ENCODE data around the gene GSG1L. TPM values are rescaled to one million over a fixed set of nuclear protein-coding genes. Genes with fewer than 3 reads are reported as not detected.

GSG1L gene
- total and polyA plus RNA-seq, 4 experiments from 2014 or later: 0.27 TPM; not detected in 3

DNA sequence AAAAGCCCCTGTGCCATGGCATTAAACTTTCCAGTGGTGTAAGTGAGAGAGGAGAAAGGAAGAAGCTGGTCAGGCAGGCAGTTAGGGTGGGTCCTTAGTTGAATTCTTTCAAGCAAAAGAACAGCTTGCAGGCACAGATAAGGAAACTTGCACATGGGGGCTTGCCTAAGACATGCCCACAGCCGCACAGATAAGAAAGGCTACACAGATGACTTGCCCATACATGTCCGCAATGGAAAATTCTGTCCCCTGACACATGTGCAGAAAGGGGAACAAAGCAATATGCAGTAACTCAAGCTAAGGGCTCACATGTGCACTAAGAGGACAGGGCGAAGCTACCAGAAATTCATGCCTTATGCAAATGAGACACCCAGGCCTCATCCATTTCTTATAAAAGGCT is 69.9 kb downstream of the GSG1L start:
- no peak overlapping the region for H3K4me3 ChIP-seq (ENCODE audit: low read length in 2 of 2)
- POLR2A ChIA-PET (ENCODE audit: partially characterized antibody): no interaction called here
- Mint-ChIP-seq H3K27me3 (no peaks in the 10 kb centered on the region), H3K4me1 (peaks cover 15 to 27% (median 19%) of the 10 kb centered on the region in 4 donors), H3K9me3 (peaks cover 0 to 14% (median 5%) of the 10 kb centered on the region in 8 donors), H3K36me3 (no peaks in the 10 kb centered on the region), H3K27ac (no peak overlapping the region), H3K4me3 (peak overlapping the region in 1 of 8 donors; percentile 29)
- DNase-seq: no peak
- H3K27me3 ChIP-seq (ENCODE audit: insufficient read depth, low read length): no peaks in the 10 kb centered on the region
- peaks cover 12% of the 10 kb centered on the region for H3K4me1 ChIP-seq (ENCODE audit: insufficient read depth, low read length)
- H3K36me3 ChIP-seq (ENCODE audit: insufficient read depth, low read length): no peaks in the 10 kb centered on the region
- no peak overlapping the region for H3K27ac ChIP-seq (ENCODE audit: low read depth, low read length)
- H3K9me3 ChIP-seq (ENCODE audit: control insufficient read depth in 1 of 2, low read length in 2 of 2): no peaks in the 10 kb centered on the region
- intact Hi-C loops (cut with micrococcal nuclease): no loop called here
- CTCF ChIA-PET (ENCODE audit: partially characterized antibody): no interaction called here

GRCh38 chr16:27991876-27992275 is 71.6 kb downstream of the GSG1L start:
- H3K9me3 ChIP-seq (ENCODE audit: control insufficient read depth in 1 of 2, low read length in 2 of 2): no peaks in the 10 kb centered on the region
- H3K4me3 ChIP-seq (ENCODE audit: low read length in 2 of 2): no peak overlapping the region
- no peaks in the 10 kb centered on the region for H3K27me3 Mint-ChIP-seq
- no peak overlapping the region for H3K27ac ChIP-seq (ENCODE audit: low read depth, low read length)
- no peak overlapping the region for H3K4me3 Mint-ChIP-seq
- peaks cover 0 to 14% (median 5%) of the 10 kb centered on the region in 8 donors for H3K9me3 Mint-ChIP-seq
- no peak overlapping the region for H3K27ac Mint-ChIP-seq
- H3K36me3 Mint-ChIP-seq: no peaks in the 10 kb centered on the region
- CTCF ChIA-PET (ENCODE audit: partially characterized antibody): no interaction called here
- no peaks in the 10 kb centered on the region for H3K36me3 ChIP-seq (ENCODE audit: insufficient read depth, low read length)
- no peaks in the 10 kb centered on the region for H3K27me3 ChIP-seq (ENCODE audit: insufficient read depth, low read length)
- POLR2A ChIA-PET (ENCODE audit: partially characterized antibody): no interaction called here
- peaks cover 15 to 27% (median 19%) of the 10 kb centered on the region in 4 donors for H3K4me1 Mint-ChIP-seq
- DNase-seq: no peak
- H3K4me1 ChIP-seq (ENCODE audit: insufficient read depth, low read length): peaks cover 12% of the 10 kb centered on the region
- intact Hi-C loops (cut with micrococcal nuclease): no loop called here

GRCh38 chr16:27985981-27986380 is 77.5 kb downstream of the GSG1L start:
- Histone ChIP-seq H3K9me3 (ENCODE audit: control insufficient read depth in 1 of 2, low read length in 2 of 2) (no peaks in the 10 kb centered on the region), H3K4me3 (ENCODE audit: low read length in 2 of 2) (no peak overlapping the region), H3K27me3 (ENCODE audit: insufficient read depth, low read length) (no peaks in the 10 kb centered on the region), H3K36me3 (ENCODE audit: insufficient read depth, low read length) (no peaks in the 10 kb centered on the region), H3K4me1 (ENCODE audit: insufficient read depth, low read length) (no peaks in the 10 kb centered on the region), H3K27ac (ENCODE audit: low read depth, low read length) (no peak overlapping the region)
- no peaks in the 10 kb centered on the region for H3K4me1 Mint-ChIP-seq
- peaks cover 0 to 5% (median 0%) of the 10 kb centered on the region in 8 donors for H3K9me3 Mint-ChIP-seq
- H3K27ac Mint-ChIP-seq: peak overlapping the region in 1 of 7 donors; percentile 7
- ChIA-PET CTCF (ENCODE audit: partially characterized antibody) (interaction anchor here (0.7 kb wide), 2 partner anchors 9 to 13 kb away, joined by 3 to 4 read pairs; no protein-coding TSS in a partner anchor), POLR2A (ENCODE audit: partially characterized antibody) (no interaction called here)
- H3K36me3 Mint-ChIP-seq: no peaks in the 10 kb centered on the region
- peaks cover 0 to 6% of the 10 kb centered on the region in 2 donors for H3K27me3 Mint-ChIP-seq
- H3K4me3 Mint-ChIP-seq: no peak overlapping the region
- DNase-seq: no peak
- intact Hi-C loops (cut with micrococcal nuclease): no loop called here

DNA sequence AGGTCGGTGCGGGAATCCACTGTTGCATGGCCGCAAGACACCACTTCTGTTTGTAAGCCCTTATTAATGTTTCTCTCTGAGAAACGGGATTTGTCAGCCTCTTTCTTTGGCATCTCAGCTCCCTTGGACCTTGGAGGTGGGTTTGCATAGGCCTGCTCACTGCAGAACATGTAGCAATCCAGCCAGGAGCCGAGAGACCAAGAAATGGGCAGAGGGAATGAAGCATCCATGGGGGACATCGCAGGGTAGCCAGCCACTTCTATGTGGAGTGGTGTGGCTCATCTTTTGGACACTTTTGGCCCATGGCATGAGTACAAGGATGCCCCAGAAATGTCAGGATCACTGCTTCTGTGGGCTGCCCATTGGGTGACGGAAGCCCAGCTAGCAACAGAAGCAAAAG is 79.4 kb downstream of the GSG1L start:
- CTCF ChIA-PET (ENCODE audit: partially characterized antibody): interaction anchor here (2.7 kb wide), 1 partner anchor 12 kb away, joined by 13 read pairs; no protein-coding TSS in a partner anchor
- H3K36me3 Mint-ChIP-seq: no peaks in the 10 kb centered on the region
- H3K4me1 ChIP-seq (ENCODE audit: insufficient read depth, low read length): no peaks in the 10 kb centered on the region
- no peak overlapping the region for H3K27ac ChIP-seq (ENCODE audit: low read depth, low read length)
- H3K27me3 Mint-ChIP-seq: peaks cover 0 to 6% of the 10 kb centered on the region in 2 donors
- H3K9me3 Mint-ChIP-seq: peaks cover 0 to 5% (median 0%) of the 10 kb centered on the region in 8 donors
- H3K36me3 ChIP-seq (ENCODE audit: insufficient read depth, low read length): no peaks in the 10 kb centered on the region
- H3K4me3 ChIP-seq (ENCODE audit: low read length in 2 of 2): no peak overlapping the region
- DNase-seq: no peak
- no peaks in the 10 kb centered on the region for H3K27me3 ChIP-seq (ENCODE audit: insufficient read depth, low read length)
- H3K4me3 Mint-ChIP-seq: no peak overlapping the region
- intact Hi-C loops (cut with micrococcal nuclease): no loop called here
- no peaks in the 10 kb centered on the region for H3K4me1 Mint-ChIP-seq
- POLR2A ChIA-PET (ENCODE audit: partially characterized antibody): no interaction called here
- H3K9me3 ChIP-seq (ENCODE audit: control insufficient read depth in 1 of 2, low read length in 2 of 2): no peaks in the 10 kb centered on the region
- no peak overlapping the region for H3K27ac Mint-ChIP-seq

- Histone ChIP-seq H3K9me3 (ENCODE audit: control insufficient read depth in 1 of 2, low read length in 2 of 2) (no peaks in the 10 kb centered on the region), H3K36me3 (ENCODE audit: insufficient read depth, low read length) (no peaks in the 10 kb centered on the region), H3K4me1 (ENCODE audit: insufficient read depth, low read length) (no peaks in the 10 kb centered on the region), H3K4me3 (ENCODE audit: low read length in 2 of 2) (no peak overlapping the region), H3K27ac (ENCODE audit: low read depth, low read length) (no peak overlapping the region), H3K27me3 (ENCODE audit: insufficient read depth, low read length) (no peaks in the 10 kb centered on the region)
- peaks cover 0 to 6% of the 10 kb centered on the region in 2 donors for H3K27me3 Mint-ChIP-seq
- no peaks in the 10 kb centered on the region for H3K36me3 Mint-ChIP-seq
- ChIA-PET CTCF (ENCODE audit: partially characterized antibody) (interaction anchor here (2.7 kb wide), 1 partner anchor 11 kb away, joined by 13 read pairs; no protein-coding TSS in a partner anchor), POLR2A (ENCODE audit: partially characterized antibody) (no interaction called here)
- intact Hi-C loops (cut with micrococcal nuclease): no loop called here
- no peak for DNase-seq
- H3K27ac Mint-ChIP-seq: no peak overlapping the region
- H3K9me3 Mint-ChIP-seq: peaks cover 0 to 5% (median 0%) of the 10 kb centered on the region in 8 donors
- no peaks in the 10 kb centered on the region for H3K4me1 Mint-ChIP-seq
- H3K4me3 Mint-ChIP-seq: no peak overlapping the region
These were observed 80.3 kb downstream of the GSG1L start for GRCh38 chr16:27983244-27983643.

DNA sequence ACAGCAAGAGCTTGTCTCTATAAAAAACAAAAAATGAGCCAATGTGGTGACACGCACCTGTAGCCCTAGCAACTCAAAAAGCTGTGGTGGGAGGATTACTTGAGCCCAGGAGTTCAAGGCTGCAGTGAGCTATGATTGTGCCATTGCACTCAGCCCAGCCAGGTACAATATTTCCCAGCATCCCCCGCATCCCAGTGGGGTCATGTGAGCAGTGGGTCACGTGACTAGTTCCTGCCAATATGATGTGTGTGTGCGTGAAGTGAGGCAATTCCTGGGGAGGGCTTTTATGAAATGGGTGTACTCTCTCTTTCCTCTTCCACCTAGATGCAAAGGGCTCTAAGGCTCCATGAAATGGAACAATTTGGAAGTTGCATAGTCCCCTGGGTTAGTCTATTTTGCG is 81.3 kb downstream of the GSG1L start:
- Mint-ChIP-seq H3K4me1 (no peaks in the 10 kb centered on the region), H3K27me3 (peaks cover 0 to 6% of the 10 kb centered on the region in 2 donors), H3K36me3 (no peaks in the 10 kb centered on the region), H3K9me3 (peaks cover 0 to 5% (median 0%) of the 10 kb centered on the region in 8 donors), H3K27ac (no peak overlapping the region), H3K4me3 (no peak overlapping the region)
- intact Hi-C loops (cut with micrococcal nuclease): no loop called here
- H3K27ac ChIP-seq (ENCODE audit: low read depth, low read length): no peak overlapping the region
- POLR2A ChIA-PET (ENCODE audit: partially characterized antibody): no interaction called here
- no peaks in the 10 kb centered on the region for H3K36me3 ChIP-seq (ENCODE audit: insufficient read depth, low read length)
- H3K4me3 ChIP-seq (ENCODE audit: low read length in 2 of 2): no peak overlapping the region
- H3K9me3 ChIP-seq (ENCODE audit: control insufficient read depth in 1 of 2, low read length in 2 of 2): no peaks in the 10 kb centered on the region
- CTCF ChIA-PET (ENCODE audit: partially characterized antibody): interaction anchor here (2.7 kb wide), 1 partner anchor 10 kb away, joined by 13 read pairs; no protein-coding TSS in a partner anchor
- H3K27me3 ChIP-seq (ENCODE audit: insufficient read depth, low read length): no peaks in the 10 kb centered on the region
- no peak for DNase-seq
- no peaks in the 10 kb centered on the region for H3K4me1 ChIP-seq (ENCODE audit: insufficient read depth, low read length)

- DNase-seq: no peak
- Histone ChIP-seq H3K4me3 (ENCODE audit: low read length in 2 of 2) (no peak overlapping the region), H3K9me3 (ENCODE audit: control insufficient read depth in 1 of 2, low read length in 2 of 2) (no peaks in the 10 kb centered on the region), H3K4me1 (ENCODE audit: insufficient read depth, low read length) (no peaks in the 10 kb centered on the region), H3K27ac (ENCODE audit: low read depth, low read length) (no peak overlapping the region), H3K36me3 (ENCODE audit: insufficient read depth, low read length) (no peaks in the 10 kb centered on the region), H3K27me3 (ENCODE audit: insufficient read depth, low read length) (no peaks in the 10 kb centered on the region)
- intact Hi-C loops (cut with micrococcal nuclease): no loop called here
- Mint-ChIP-seq H3K27me3 (peaks cover 4 to 8% of the 10 kb centered on the region in 2 donors), H3K4me1 (no peaks in the 10 kb centered on the region), H3K4me3 (no peak overlapping the region), H3K36me3 (no peaks in the 10 kb centered on the region), H3K27ac (no peak overlapping the region), H3K9me3 (peaks cover 0 to 5% (median 0%) of the 10 kb centered on the region in 8 donors)
- ChIA-PET CTCF (ENCODE audit: partially characterized antibody) (interaction anchor here (2.7 kb wide), 1 partner anchor 9 kb away, joined by 13 read pairs; no protein-coding TSS in a partner anchor), POLR2A (ENCODE audit: partially characterized antibody) (no interaction called here)
These were observed 82.4 kb downstream of the GSG1L start for GRCh38 chr16:27980919-27981700.
